MCF 10A (cell line): ENCODE data around the gene SH3BP1. TPM values are rescaled to one million over a fixed set of nuclear protein-coding genes. Genes with fewer than 3 reads are reported as not detected.
A peak's percentile ranks its signal among the peaks of the same experiment; 100 is the strongest.

Experiments
- BruUV-seq: library from RNA; stranded (reverse); fragments of 400-500 nt; replicated peaks from 2 replicates; lab custom pipeline; 2021; lab: Mats Ljungman, UMichigan
- CTCF ChIA-PET: fragments of 300-600 bp; sonication (Branson Sonifier 250); formaldehyde crosslinking; extraction: SDS; loops from one replicate; lab custom pipeline; 2021; ENCODE audit warnings: antibody characterized with exemption, inconsistent platforms; lab: Yijun Ruan, JAX
- POLR2A ChIA-PET: fragments of 300-600, 350-650 bp; sonication (Branson Sonifier 250); formaldehyde crosslinking; extraction: SDS; loops from one replicate; lab custom pipeline; 2020; ENCODE audit warnings: antibody characterized with exemption, inconsistent platforms; lab: Yijun Ruan, JAX
- DNase-seq: peaks from one replicate; pipeline ENCODE4 v3.0.0-alpha.2; 2018; ENCODE audit not compliant: unreplicated experiment
- H3K27ac Mint-ChIP-seq: one replicate; pipeline ENCODE4 v1.8.0; 2022; ENCODE audit warnings: mild to moderate bottlenecking, low read depth, mixed read lengths; ENCODE audit not compliant: unreplicated experiment
- H3K27me3 Mint-ChIP-seq: one replicate; pipeline ENCODE4 v1.8.0; 2022; ENCODE audit warnings: mixed read lengths; ENCODE audit not compliant: insufficient read depth, unreplicated experiment
- H3K36me3 Mint-ChIP-seq: one replicate; pipeline ENCODE4 v1.8.0; 2022; ENCODE audit warnings: mild to moderate bottlenecking, moderate library complexity, mixed read lengths; ENCODE audit not compliant: insufficient read depth, unreplicated experiment
- H3K4me1 Mint-ChIP-seq: one replicate; pipeline ENCODE4 v1.8.0; 2022; ENCODE audit warnings: mixed read lengths; ENCODE audit not compliant: insufficient read depth, unreplicated experiment
- H3K4me3 Mint-ChIP-seq: one replicate; pipeline ENCODE4 v1.8.0; 2022; ENCODE audit warnings: mild to moderate bottlenecking, moderate library complexity, mixed read lengths; ENCODE audit not compliant: unreplicated experiment
- H3K9me3 Mint-ChIP-seq: one replicate; pipeline ENCODE4 v1.8.0; 2022; ENCODE audit warnings: mixed read lengths; ENCODE audit not compliant: unreplicated experiment
- CTCF ChIP-seq: fragments of 200-600 bp; IDR thresholded peaks from one replicate; pipeline ENCODE4 v1.8.0; 2022; ENCODE audit warnings: antibody characterized with exemption, mild to moderate bottlenecking; ENCODE audit not compliant: unreplicated experiment
- intact Hi-C: fragments of 100-400 bp; cut with micrococcal nuclease; formaldehyde crosslinking; loops from 2 replicates; pipeline ENCODE4 v1.14.1; 2022
- total RNA-seq: library from RNA; stranded (reverse); gene quantifications from 2 replicates; pipeline ENCODE4 v1.2.3, GENCODE V29; 2022

The SH3BP1 gene
- total RNA-seq, 1 experiment from 2014 or later = 1.5 TPM

DNA sequence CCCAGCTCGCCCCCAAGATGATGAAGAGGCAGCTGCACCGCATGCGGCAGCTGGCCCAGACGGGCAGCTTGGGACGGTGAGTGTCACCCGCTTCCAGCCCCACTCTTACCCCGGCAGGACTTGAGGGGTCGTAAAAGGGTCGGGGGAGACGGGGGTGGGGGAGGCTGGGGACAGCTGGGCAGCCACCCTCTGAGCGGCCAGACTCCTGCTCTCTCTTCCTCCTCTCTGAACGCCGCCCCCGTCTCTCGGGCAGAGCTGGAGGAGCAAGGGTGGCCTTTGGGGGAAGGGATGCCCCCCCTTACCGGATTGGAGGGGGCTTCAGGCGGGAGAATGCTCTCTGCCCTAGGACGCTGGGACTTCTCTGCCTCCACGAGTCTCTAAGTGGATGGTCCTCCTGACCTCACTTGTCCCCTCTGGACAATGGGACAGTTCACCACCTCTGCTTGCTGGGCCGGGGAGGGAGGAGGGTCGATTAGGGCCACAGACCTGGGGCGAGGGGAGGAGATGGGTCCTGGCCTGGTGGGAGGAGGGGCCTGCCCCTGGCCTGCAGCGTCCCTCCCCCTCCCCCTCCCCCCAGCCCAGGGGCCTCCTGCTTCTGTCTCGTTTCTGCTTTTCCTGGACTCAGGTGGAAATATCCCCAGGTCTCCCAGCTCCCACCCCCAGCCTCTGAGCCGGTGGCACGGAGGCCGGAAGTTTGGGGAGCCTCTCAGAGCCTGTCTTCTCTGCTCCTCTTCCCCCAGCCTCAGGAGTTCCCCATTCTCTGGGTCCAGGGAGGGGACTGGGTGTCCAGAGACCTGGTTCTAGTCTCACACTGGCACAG lies 512 bp downstream of the SH3BP1 start:
- ChIA-PET CTCF (interaction anchor here (0.5 to 6.9 kb wide), 5 partner anchors 14 to 179 kb away, joined by 3 to 113 read pairs (median 5); partner anchors contain the start of gene NOL12), POLR2A (interaction anchor here (0.6 to 1.1 kb wide), 3 partner anchors 18 to 80 kb away, joined by 3 to 4 read pairs (median 3); partner anchors contain the start of genes CDC42EP1 and PDXP)
- intact Hi-C loops = no loop called here
- no peak for DNase-seq
- peak overlapping the region; percentile 49 for H3K4me3 Mint-ChIP-seq
- H3K27ac Mint-ChIP-seq = peak overlapping the region; percentile 57
- H3K27me3 Mint-ChIP-seq = no peaks in the 10 kb centered on the region
- H3K4me1 Mint-ChIP-seq = peaks cover 7% of the 10 kb centered on the region
- TF ChIP-seq CTCF = no peak
- H3K36me3 Mint-ChIP-seq = no peaks in the 10 kb centered on the region
- no peaks in the 10 kb centered on the region for H3K9me3 Mint-ChIP-seq
- BruUV-seq = no TSS peak

GRCh38 chr22:37640591-37641560 lies 1.4 kb downstream of the SH3BP1 start:
- BruUV-seq = no TSS peak
- Mint-ChIP-seq H3K4me1 (peaks cover 7% of the 10 kb centered on the region), H3K36me3 (no peaks in the 10 kb centered on the region), H3K4me3 (peak overlapping the region; percentile 49), H3K27ac (peak overlapping the region; percentile 57), H3K9me3 (no peaks in the 10 kb centered on the region), H3K27me3 (no peaks in the 10 kb centered on the region)
- ChIA-PET CTCF (interaction anchor here (0.5 to 6.9 kb wide), 12 partner anchors 11 to 153 kb away, joined by 3 to 113 read pairs (median 4); partner anchors contain the start of gene NOL12), POLR2A (interaction anchor here (0.6 to 4.4 kb wide), 4 partner anchors 18 to 80 kb away, joined by 3 to 34 read pairs (median 4); partner anchors contain the start of genes CDC42EP1 and PDXP)
- intact Hi-C loops = no loop called here
- no peak for DNase-seq
- no peak for TF ChIP-seq CTCF

DNA sequence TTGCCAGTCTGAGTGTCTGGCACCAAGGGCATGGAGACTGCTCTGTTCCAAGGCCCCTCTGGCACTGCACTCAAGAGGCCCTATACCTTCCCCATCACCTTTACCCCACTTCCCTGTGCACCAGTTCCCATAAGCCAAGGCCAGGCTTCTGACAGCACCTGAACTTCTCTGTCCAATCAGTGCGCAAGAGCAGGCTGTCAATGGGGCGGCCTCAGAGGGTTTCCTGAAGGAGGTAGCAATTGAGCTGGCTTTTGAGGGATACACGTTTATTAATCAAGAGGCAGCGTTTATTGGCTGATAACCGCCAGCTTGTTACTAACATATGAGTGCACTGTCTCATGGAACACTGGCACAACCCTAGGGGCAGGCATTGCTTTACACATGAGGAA lies 2.1 kb downstream of the SH3BP1 start:
- peaks cover 7% of the 10 kb centered on the region for H3K4me1 Mint-ChIP-seq
- intact Hi-C loops = no loop called here

More for the DNA sequence above, 2.1 kb downstream of the SH3BP1 start:
- TF ChIP-seq CTCF = no peak
- ChIA-PET POLR2A (interaction anchor here (0.5 to 4.4 kb wide), 3 partner anchors 17 to 117 kb away, joined by 3 to 34 read pairs (median 4); partner anchors contain the start of gene PDXP), CTCF (interaction anchor here (0.6 to 6.9 kb wide), 11 partner anchors 12 to 152 kb away, joined by 3 to 113 read pairs (median 16); partner anchors contain the start of genes NOL12 and PDXP)
- no peaks in the 10 kb centered on the region for H3K27me3 Mint-ChIP-seq
- no peaks in the 10 kb centered on the region for H3K36me3 Mint-ChIP-seq
- no peak overlapping the region for H3K4me3 Mint-ChIP-seq
- BruUV-seq = no TSS peak
- H3K9me3 Mint-ChIP-seq = no peaks in the 10 kb centered on the region
- DNase-seq = no peak
- H3K27ac Mint-ChIP-seq = no peak overlapping the region
